ENCODE results near the gene VAT1.
A peak's percentile ranks its signal among the peaks of the same experiment; 100 is the strongest.

VAT1 gene

GRCh38 chr17:43026595-43026994, 4.4 kb upstream of the VAT1 start:
- no peak for DNase-seq

- no peak for DNase-seq
Observed at GRCh38 chr17:43025766-43026537, 3.8 kb upstream of the VAT1 start.

- DNase-seq, result no peak
Observed at GRCh38 chr17:43025290-43025657, 3.1 kb upstream of the VAT1 start.

GRCh38 chr17:43024407-43025289, 2.5 kb upstream of the VAT1 start, which contains the start of gene RND2:
Gene RND2 (plus strand): TSS chr17:43025231. CDS start chr17:43025348, 117 bp downstream.
- DNase-seq, result peak; percentile 86

- DNase-seq, result peak; percentile 39
Observed at GRCh38 chr17:43020789-43021740, 1.1 kb downstream of the VAT1 start.

GRCh38 chr17:43020030-43020621, 2.1 kb downstream of the VAT1 start:
- DNase-seq, result no peak

GRCh38 chr17:43019418-43019817, 2.8 kb downstream of the VAT1 start:
- no peak for DNase-seq

GRCh38 chr17:43018932-43019331, 3.3 kb downstream of the VAT1 start:
- no peak for DNase-seq

- no peak for DNase-seq
Observed at GRCh38 chr17:43018008-43018853, 4.0 kb downstream of the VAT1 start.

- DNase-seq, result no peak
Observed at GRCh38 chr17:43016216-43016615, 6.0 kb downstream of the VAT1 start.

GRCh38 chr17:43015579-43015978, 6.6 kb downstream of the VAT1 start:
- DNase-seq, result no peak

GRCh38 chr17:43014649-43015542, 7.3 kb downstream of the VAT1 start:
- no peak for DNase-seq

- DNase-seq, result no peak
Observed at GRCh38 chr17:43014020-43014648, 8.1 kb downstream of the VAT1 start.

GRCh38 chr17:43013296-43013695, 8.9 kb downstream of the VAT1 start:
- DNase-seq, result no peak

GRCh38 chr17:43011728-43012472, 10.3 kb downstream of the VAT1 start:
- DNase-seq, result no peak

GRCh38 chr17:43010667-43011308, 11.4 kb downstream of the VAT1 start:
- no peak for DNase-seq

- peak; percentile 90 for DNase-seq
Observed at GRCh38 chr17:43006639-43007551, 15.3 kb downstream of the VAT1 start, which contains the start of gene IFI35. Gene IFI35 (plus strand): TSS chr17:43006784. CDS start chr17:43006948, 164 bp downstream.
